ENCODE measurements around the gene MYO5B. TPM values are rescaled to one million over a fixed set of nuclear protein-coding genes. Genes with fewer than 3 reads are reported as not detected.

Gene MYO5B
- total RNA-seq, 6 experiments from 2014 or later, result 0.17 to 0.28 TPM; not detected in 4

- no peaks in the 10 kb centered on the region for H3K4me1 Mint-ChIP-seq (ENCODE audit: low read depth)
- no peak for TF ChIP-seq CTCF (IDR thresholded peaks at IDR 0.05)
Observed at GRCh38 chr18:49905771-49906170, 289.2 kb downstream of the MYO5B start.

DNA sequence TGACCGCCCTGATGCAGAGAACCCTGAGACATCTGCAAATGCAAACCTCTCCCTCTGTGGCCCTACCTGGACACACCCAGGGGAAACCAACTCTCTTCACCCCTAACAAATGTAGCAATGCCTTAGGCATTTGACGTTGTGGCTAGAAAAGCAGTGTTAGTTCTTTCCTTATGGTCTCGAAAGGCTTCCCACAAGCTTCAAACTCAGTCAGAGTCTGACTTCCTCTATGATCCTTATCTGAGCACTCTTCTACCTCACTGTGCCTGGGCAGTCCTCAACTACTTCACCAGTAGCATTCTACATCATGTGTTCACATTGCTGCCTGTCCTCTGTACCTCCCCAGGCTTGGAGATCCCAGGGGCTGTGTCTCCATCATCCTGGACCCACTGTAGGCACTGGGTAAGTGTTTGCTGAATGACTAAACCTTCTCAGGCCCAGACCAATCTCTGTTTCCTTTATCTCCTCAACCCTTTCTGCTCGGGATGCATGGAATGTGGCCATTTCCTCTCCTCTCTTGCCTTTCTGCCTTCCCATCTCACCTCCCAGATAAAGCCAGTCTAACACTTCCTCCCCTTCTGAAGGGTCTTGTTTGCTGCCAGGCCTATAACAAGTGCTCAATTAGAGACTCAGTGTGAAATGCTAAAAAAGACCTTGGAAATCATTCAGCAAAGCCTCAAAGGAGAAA lies 289.9 kb downstream of the MYO5B start:
- H3K4me1 Mint-ChIP-seq (ENCODE audit: low read depth), result no peaks in the 10 kb centered on the region
- H3K9me3 Mint-ChIP-seq, result no peaks in the 10 kb centered on the region
- peaks cover 23% of the 10 kb centered on the region for H3K27me3 Mint-ChIP-seq (ENCODE audit: insufficient read depth)
- no peak for TF ChIP-seq CTCF (IDR thresholded peaks at IDR 0.05)
- no peak overlapping the region for H3K4me3 Mint-ChIP-seq
- no peaks in the 10 kb centered on the region for H3K36me3 Mint-ChIP-seq (ENCODE audit: low read depth)
- DNase-seq, result no peak
- H3K27ac Mint-ChIP-seq, result no peak overlapping the region

More at GRCh38 chr18:49905771-49906170, 289.2 kb downstream of the MYO5B start:
- Mint-ChIP-seq H3K27ac (no peak overlapping the region), H3K27me3 (ENCODE audit: insufficient read depth) (peaks cover 23% of the 10 kb centered on the region), H3K4me3 (no peak overlapping the region), H3K36me3 (ENCODE audit: low read depth) (no peaks in the 10 kb centered on the region), H3K9me3 (no peaks in the 10 kb centered on the region)
- no peak for DNase-seq

GRCh38 chr18:49901862-49902340 lies 293.0 kb downstream of the MYO5B start:
- Mint-ChIP-seq H3K27ac (no peak overlapping the region), H3K27me3 (ENCODE audit: insufficient read depth) (peaks cover 15% of the 10 kb centered on the region; the same call in 1 of the 2 replicates), H3K36me3 (ENCODE audit: low read depth) (no peaks in the 10 kb centered on the region), H3K4me3 (no peak overlapping the region), H3K9me3 (no peaks in the 10 kb centered on the region), H3K4me1 (ENCODE audit: low read depth) (no peaks in the 10 kb centered on the region)
- no peak for TF ChIP-seq CTCF (IDR thresholded peaks at IDR 0.05)
- no peak for DNase-seq

GRCh38 chr18:49899657-49900330 lies 295.2 kb downstream of the MYO5B start:
- no peak; the same call in 1 of the 2 replicates for TF ChIP-seq CTCF (IDR thresholded peaks at IDR 0.05)
- Mint-ChIP-seq H3K4me1 (ENCODE audit: low read depth) (no peaks in the 10 kb centered on the region), H3K9me3 (no peaks in the 10 kb centered on the region), H3K27ac (no peak overlapping the region), H3K27me3 (ENCODE audit: insufficient read depth) (peaks cover 21% of the 10 kb centered on the region), H3K4me3 (no peak overlapping the region), H3K36me3 (ENCODE audit: low read depth) (no peaks in the 10 kb centered on the region)
- no peak for DNase-seq

GRCh38 chr18:49898421-49898820 lies 296.5 kb downstream of the MYO5B start:
- Mint-ChIP-seq H3K4me1 (ENCODE audit: low read depth) (no peaks in the 10 kb centered on the region), H3K4me3 (no peak overlapping the region), H3K27ac (no peak overlapping the region), H3K27me3 (ENCODE audit: insufficient read depth) (peaks cover 13% of the 10 kb centered on the region), H3K36me3 (ENCODE audit: low read depth) (no peaks in the 10 kb centered on the region), H3K9me3 (no peaks in the 10 kb centered on the region)
- peak; percentile 49 for DNase-seq
- no peak for TF ChIP-seq CTCF (IDR thresholded peaks at IDR 0.05)

Data from HFFc6 (cell line).